Measurements from ENCODE around the gene KLRC4. TPM values are rescaled to one million over a fixed set of nuclear protein-coding genes. Genes with fewer than 3 reads are reported as not detected.
A peak's percentile ranks its signal among the peaks of the same experiment; 100 is the strongest.

KLRC4 gene
- total RNA-seq, 1 experiment from 2014 or later: 2.1 TPM

DNA sequence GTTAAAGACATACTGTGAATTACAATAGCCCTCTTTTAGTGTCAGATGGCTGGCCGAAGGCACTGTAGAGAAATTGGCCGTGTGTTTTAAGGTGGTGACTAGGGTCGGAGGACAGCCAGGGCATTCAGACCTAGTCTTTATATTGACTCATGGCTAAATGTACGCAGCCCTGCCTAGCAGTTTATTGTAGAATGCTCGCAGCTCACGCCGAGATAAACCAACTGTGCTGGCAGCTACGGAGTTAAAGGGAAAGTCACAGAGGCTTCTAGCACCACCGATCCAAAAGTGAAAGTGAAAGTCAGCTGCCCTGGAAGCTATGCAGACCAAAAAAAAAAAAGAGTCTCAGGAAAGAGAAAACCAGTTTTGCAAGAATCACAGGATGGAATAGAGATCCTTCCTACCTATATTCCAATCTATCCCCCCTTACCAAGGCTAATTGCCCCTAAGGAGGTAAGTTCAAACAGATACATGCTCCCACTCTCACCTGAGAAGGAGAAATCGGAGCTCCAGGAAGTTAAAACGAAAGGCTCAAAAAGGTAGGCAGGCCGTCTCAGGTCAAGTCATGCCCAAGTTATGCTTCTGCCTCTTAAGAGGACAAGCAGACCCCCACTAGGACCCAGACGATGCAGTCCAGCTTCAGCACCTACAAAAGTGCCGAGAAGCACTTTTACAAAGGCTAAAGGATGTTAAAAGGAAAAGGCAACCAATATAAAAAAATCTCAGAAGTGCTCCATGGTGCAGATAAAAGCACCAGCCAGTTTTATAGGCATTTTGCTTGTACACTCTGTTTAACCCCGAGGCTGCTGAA lies 44.5 kb downstream of the KLRC4 start:
- Histone ChIP-seq H2AFZ (ENCODE audit: low read depth, low read length, poor library complexity, severe bottlenecking) (peak overlapping the region; percentile 67), H3K4me1 (ENCODE audit: control insufficient read depth in 1 of 2, insufficient read depth in 2 of 2, low read length in 2 of 2) (peaks cover 37 to 52% of the 10 kb centered on the region in 2 experiments; a peak in 3 of 4 replicates), H3K9me3 (ENCODE audit: control insufficient read depth in 1 of 2, insufficient read depth in 1 of 2, low read depth in 1 of 2, low read length in 2 of 2) (peaks cover 0 to 7% of the 10 kb centered on the region in 2 experiments; a peak in 2 of 4 replicates), H3K27ac (ENCODE audit: low read depth, low read length) (peak overlapping the region; percentile 89), H3K36me3 (ENCODE audit: control insufficient read depth in 1 of 2, insufficient read depth in 2 of 2, low read length in 2 of 2) (no peaks in the 10 kb centered on the region), H4K20me1 (ENCODE audit: insufficient read depth) (no peaks in the 10 kb centered on the region), H3K9me2 (ENCODE audit: insufficient read depth) (no peaks in the 10 kb centered on the region), H3K27me3 (ENCODE audit: insufficient read depth, low read length) (no peaks in the 10 kb centered on the region), H3K4me3 (replicated peaks in 1 of 2; ENCODE audit: low read depth in 1 of 2, low read length in 2 of 2) (peak overlapping the region; percentile 71 to 74), H3K4me2 (ENCODE audit: low read length) (peak overlapping the region; percentile 90), H3K9ac (ENCODE audit: low read length) (peak overlapping the region; percentile 65), H3K79me2 (ENCODE audit: insufficient read depth, low read length) (no peaks in the 10 kb centered on the region)
- peak; percentile 71 for DNase-seq (ENCODE audit: low read depth, low spot score)
- ATAC-seq: peak; percentile 56
- TF ChIP-seq SIN3A (IDR thresholded peaks at IDR 0.05; ENCODE audit: low read depth): peak; percentile 81
- peak; percentile 53; the same call in 1 of the 2 replicates for TF ChIP-seq CEBPB (IDR thresholded peaks at IDR 0.05; ENCODE audit: low read depth)
- TF ChIP-seq FOSL1 (IDR thresholded peaks at IDR 0.05; ENCODE audit: low read depth): peak; percentile 45; the same call in 1 of the 2 replicates
- peak; percentile 58; the same call in 1 of the 2 replicates for TF ChIP-seq POLR2AphosphoS5 (IDR thresholded peaks at IDR 0.05; ENCODE audit: low read depth, low read length)
- TF ChIP-seq SP1 (IDR thresholded peaks at IDR 0.05; ENCODE audit: low read depth): peak; percentile 36
- TF ChIP-seq MAX (IDR thresholded peaks at IDR 0.05): peak; percentile 64
- peak; percentile 59; the same call in 1 of the 2 replicates for TF ChIP-seq CBX3 (IDR thresholded peaks at IDR 0.05; ENCODE audit: low read depth)
- peak; percentile 45; the same call in 1 of the 2 replicates for TF ChIP-seq JUND (IDR thresholded peaks at IDR 0.05)
- TF ChIP-seq TCF7L2 (IDR thresholded peaks at IDR 0.05; ENCODE audit: borderline replicate concordance, extremely low read depth, insufficient read depth, insufficient read length): peak; percentile 81
- no peak for TF ChIP-seq EZH2 (IDR thresholded peaks at IDR 0.05)
- no peak for TF ChIP-seq ZFX (IDR thresholded peaks at IDR 0.05)
- no peak for TF ChIP-seq YY1 (IDR thresholded peaks at IDR 0.05; ENCODE audit: extremely low read depth, insufficient replicate concordance, low read depth, low read length)
- TF ChIP-seq ATF3 (IDR thresholded peaks at IDR 0.05): no peak
- RAD21 ChIA-PET (ENCODE audit: low non-redundant PET in 1 of 2, low total read pairs in 2 of 2, uncharacterized antibody in 2 of 2, unreplicated experiment in 2 of 2): interaction anchor here (0.6 kb wide), 2 partner anchors 22 kb away, joined by 4 to 5 read pairs; no protein-coding TSS in a partner anchor
- TSS peak; percentile 66 for BruUV-seq (replicated peaks)
- CTCF ChIA-PET: interaction anchor here (2.5 to 3.1 kb wide), 3 partner anchors 34 to 385 kb away, joined by 11 to 29 read pairs (median 15); no protein-coding TSS in a partner anchor
- intact Hi-C loops (cut with micrococcal nuclease): no loop called here
- POLR2A ChIA-PET: interaction anchor here (0.6 to 1.5 kb wide), 5 partner anchors 9 to 183 kb away, joined by 3 to 4 read pairs (median 3); no protein-coding TSS in a partner anchor

Data from HCT116 (cell line).